GM10847 (cell line): ENCODE data around the gene LFNG.

Source experiments
- POLR2A ChIP-seq: IDR thresholded peaks from 2 replicates; pipeline ENCODE4 v1.6.1; 2011; ENCODE audit not compliant: insufficient read length; ENCODE audit errors: extremely low read depth

LFNG gene

GRCh38 chr7:2478800-2479199 lies 40.8 kb upstream of the LFNG start:
- TF ChIP-seq POLR2A: no peak

DNA sequence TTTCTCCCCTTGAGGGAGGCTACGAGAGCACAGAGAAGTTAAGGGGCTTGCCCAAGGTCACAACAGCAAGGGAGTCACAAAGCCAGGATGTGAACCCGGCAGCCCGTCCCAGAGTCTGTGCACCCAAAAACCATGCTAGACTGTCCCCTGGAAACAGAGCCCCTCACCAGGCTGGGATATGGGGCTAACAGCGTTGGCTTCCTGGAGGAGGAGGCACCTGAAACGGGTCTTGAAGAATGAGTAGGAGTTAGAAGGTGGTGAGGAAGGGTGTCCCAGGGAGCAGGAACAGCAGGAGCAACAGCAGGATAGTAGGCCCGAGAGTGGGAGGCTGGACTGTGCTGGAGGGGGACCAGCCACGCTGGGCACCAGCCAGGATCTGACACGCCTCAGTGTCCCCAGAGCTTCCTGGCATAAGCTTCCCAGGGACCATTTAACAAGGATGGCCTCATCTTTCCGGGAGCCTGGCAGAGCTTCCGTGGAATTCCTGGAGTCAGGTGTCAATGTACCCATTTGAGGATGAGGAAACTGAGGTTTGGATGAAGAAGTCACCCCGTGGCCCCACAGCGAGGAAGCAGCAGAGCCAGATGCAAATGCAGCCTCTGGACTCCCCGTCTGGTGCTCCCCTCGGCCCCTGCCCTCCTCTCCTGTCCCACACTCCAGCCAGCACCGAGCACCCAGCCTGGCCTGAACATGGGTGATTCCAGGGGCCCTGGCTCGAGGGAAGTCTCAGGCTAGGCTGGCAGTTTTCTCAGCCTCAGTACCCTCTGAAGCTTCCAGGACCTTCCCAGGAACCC lies 40.1 kb upstream of the LFNG start:
- TF ChIP-seq POLR2A: no peak

- TF ChIP-seq POLR2A: no peak
Observed at GRCh38 chr7:2480070-2480408, 39.5 kb upstream of the LFNG start.

DNA sequence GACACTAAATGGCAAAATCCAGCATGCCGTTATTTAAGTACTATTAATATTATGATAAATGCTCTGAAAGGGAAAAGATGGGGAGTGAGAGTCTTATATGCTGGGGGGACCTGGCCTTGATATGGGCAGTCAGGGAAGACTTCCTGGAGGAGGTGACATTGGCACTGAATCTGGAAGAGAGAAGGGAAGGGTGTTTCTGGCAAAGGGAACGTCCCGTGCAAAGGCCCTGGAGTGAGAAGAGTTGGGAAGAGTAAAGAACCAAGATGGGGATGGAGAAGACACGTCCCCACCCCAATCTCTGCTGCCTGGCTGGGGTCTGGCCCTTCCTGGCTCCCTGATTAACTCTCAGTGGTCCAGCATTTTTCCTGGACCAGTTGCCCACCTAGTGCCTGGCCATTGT lies 38.4 kb upstream of the LFNG start:
- TF ChIP-seq POLR2A: no peak

DNA sequence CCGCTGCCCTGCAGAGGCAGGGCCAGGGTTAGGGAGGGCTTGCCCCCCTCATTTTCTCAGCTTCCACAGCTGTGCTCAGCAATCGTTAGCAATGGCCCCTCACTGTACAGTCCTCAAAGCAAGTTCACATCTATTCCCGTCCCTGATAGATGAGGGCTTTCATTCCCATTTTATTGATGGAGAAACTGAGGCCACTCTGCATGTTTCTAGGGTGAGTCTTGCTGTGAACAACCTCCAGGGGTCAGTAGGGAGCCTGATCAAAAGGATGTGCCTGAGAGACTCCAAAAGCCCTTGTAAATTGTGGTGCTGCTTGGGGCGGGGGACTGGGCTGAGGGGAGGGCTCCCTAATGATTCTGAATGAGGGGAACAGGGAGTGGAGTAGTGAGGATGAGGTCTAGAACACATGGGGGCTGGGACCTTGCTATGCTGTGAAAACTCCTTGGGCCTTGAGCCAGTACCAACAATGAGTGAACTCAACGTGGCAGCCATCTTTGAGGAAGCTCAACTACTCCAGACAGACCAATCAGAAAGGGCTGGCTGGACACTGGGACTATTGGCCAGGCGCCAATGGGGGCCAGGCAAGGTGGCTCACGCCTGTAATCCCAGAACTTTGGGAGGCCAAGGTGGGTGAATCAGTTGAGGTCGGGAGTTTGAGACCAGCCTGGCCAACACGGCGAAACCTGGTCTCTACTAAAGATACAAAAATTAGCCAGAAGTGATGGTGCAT lies 36.7 kb upstream of the LFNG start:
- no peak for TF ChIP-seq POLR2A

DNA sequence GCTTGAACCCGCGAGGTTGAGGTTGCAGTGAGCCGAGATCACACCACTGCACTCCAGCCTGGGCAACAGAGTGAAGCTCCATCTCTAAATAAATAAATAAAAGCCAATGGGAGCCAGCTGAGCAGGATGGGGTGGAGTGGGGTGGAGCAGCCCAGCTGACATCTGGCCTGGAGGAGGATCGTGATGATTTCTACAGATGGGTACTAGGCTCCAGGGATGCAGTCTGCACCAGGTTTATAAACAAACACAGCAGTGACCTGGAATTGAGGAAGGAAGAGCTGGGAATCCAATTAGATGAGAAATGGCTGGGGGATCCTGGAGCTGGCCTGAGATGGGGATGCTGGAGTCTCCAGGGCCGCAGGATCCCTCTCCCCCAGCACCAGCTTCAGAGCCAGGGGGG lies 36.1 kb upstream of the LFNG start:
- no peak for TF ChIP-seq POLR2A

DNA sequence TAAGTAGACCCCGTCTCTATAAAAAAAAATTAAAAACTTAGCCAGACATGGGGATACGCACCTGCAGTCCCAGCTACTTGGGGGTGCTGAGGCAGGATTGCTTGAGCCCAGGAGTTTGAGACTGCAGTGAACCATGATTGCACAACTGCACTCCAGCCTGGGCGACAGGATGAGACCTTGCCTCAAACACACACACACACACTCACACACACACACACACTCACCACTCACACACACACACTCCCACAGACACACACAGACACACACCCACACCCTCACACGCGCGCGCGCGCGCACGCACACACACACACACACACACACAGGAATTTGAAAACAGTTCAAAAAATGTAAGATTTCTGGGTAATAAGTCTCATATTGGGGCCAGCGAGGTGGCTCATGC lies 34.7 kb upstream of the LFNG start:
- no peak for TF ChIP-seq POLR2A

DNA sequence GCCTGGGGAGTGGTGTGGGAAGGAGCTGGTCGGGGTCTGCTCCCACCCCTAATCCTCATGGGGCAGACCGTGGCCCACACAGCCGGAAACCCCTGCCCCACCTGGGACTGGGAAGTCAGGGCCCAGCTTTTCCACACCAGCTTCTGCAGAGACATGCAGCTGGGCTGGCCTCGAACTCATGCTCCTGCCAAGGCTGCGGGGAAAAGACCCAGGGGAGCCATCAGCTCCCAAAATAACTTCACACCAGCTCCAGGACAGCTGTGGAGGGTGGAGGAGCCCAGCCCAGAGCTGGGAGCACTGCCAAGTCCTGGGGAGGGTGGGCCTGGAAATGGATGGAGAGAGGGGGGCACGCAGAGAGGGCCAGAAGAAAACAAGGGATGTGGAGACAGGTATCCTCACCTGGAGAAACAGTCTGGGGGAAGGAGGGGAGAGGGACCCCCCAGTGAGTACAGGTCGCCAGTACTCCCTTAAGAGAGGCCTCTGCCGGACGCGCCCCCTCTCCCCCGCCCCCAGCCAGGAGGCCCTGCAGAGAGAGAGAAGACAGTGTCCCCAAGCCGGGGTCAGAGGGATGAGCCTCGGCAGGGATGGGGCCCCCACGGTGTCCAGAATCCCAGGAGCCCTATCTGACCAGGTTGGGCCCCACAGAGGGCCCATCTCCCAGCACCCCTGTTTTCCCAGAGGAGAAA lies 31.8 kb upstream of the LFNG start:
- TF ChIP-seq POLR2A: no peak

DNA sequence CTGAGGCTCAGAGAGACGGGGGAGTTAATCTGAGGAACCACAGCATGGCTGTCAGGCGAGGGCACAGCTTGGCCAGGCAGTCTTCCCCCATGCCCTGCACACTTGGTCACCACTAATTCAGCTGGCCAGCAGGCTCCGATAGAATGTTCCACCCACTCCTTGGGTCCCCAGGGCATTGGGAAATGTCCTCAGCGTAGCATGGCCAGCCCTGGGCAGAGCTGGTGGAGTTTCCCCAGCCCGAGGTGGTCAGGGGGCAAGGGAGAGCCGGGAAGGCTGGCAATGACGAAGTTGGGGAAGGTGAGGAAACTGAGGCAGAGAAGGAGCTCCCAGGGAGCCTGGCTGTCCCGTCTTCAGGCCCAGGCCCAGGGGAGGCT lies 31.3 kb upstream of the LFNG start:
- no peak for TF ChIP-seq POLR2A

GRCh38 chr7:2488681-2489080 lies 30.9 kb upstream of the LFNG start:
- TF ChIP-seq POLR2A: no peak

DNA sequence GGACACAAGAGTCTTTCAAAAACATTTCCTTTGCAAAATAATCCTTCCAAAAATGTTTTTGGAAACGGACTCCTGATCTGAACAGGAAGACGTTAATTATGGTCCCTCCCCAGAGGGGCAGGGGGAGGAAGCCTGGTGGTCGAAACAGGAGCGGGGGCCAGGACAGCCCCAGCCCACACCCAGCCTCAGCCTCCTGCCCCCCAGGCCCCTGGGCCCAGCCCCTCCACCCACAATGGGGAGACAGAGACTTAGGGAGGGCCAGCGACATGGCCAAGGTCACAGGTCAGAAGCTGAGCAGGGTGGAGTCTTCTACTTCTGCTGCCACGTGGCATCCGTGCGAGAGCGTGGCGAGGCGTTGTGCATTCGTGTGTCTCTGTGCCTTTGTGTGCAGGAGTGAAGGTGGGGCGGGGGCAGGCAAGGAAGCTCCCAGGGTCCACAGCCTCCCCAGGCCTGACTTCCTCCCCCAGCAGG lies 29.4 kb upstream of the LFNG start:
- no peak for TF ChIP-seq POLR2A

- no peak for TF ChIP-seq POLR2A
Observed at GRCh38 chr7:2492038-2492437, 27.5 kb upstream of the LFNG start.

DNA sequence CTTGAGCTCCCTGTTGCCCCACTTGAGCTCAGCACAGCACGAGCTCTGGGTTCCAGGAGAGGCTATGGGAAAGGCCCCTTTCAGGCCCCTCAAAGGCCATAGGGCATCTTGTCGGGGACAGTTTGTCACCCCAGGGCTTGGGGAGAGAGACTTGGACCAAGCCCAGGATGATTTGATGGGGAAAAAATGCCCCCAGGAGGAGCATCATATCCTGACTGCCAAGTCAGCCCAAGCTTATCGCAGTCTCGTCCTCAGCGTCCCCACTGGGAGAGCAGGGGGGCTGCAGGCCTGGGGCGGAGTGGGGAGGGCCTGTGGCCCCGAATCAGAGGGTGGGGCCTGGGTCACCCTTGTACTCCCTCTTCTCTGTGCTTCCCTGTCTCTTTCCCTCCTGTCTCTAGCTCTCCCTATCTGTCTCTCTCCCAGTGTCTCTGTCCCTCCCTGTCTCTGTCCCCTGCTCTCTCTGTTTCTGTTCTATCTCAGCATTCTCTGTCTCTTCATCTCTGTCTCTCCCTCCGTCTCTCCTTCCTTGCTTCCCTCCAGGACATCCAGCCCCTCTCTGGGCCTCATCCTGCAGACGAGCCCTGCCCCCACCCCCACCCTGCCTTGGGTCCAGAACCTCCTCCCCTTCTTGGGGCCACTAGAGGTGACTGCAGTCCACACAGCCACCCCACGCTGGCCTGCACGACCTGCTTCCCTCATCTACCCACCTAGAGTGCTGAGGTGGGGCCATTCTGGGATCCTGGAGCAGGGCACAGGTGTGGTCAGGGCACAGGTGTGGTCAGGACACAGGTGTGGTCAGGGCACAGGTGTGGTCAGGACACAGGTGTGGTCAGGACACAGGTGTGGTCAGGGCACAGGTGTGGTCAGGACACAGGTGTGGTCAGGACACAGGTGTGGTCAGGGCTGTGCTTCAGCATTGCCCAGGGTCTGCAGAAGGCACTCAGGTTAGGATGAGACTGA lies 26.1 kb upstream of the LFNG start:
- TF ChIP-seq POLR2A: no peak

DNA sequence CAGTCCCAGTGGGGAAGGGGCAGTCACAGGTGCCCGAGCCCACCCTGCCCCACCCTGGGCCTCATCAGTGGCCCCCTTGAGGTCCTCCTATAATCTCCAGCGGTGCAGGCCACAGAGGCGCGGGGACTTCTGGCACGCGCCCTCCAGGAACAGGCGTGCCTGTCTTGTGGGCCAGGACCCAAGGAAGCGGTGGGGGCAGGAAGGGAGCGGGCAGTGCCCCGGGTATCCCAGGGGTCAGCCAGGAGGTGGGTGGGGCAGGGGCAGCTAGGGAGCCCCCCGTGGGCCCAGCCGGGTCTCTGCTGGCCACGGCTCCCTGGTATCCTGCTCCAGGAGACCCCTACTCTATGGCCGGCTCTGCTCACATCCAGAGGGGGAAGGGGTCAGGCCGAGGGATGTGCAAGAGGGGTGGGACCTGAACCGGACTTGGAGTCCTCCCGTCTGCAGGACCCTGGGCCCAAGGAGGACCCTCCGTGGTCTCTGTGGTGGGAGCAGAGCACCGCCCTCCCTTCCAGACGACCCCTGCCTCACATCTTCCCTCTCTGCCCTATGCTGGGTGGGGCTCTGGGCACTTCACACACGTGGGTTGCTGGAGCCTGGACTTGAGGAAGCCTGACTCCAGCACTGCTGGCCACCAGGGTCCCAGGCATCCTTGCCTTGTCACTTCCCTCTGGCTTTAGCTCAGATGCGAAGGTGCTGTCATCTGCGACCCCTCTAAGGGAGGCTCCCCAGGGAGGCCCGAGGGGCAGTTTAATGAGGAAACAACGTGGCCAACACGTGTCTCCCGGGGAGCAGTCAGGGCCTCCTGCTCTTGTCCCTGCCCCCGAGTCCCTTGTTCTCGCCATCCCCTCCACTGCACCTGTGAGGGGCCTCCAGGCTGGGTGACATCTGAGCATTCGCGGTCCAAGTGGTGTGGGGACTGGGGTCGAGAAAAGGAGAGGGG lies 25.1 kb upstream of the LFNG start:
- TF ChIP-seq POLR2A: no peak
